ENCODE measurements around the gene SHC2.
A peak's percentile ranks its signal among the peaks of the same experiment; 100 is the strongest.

SHC2 gene

GRCh38 chr19:449916-450315 is 10.9 kb downstream of the SHC2 start:
- H3K36me3 ChIP-seq (ENCODE audit: insufficient read depth, low read length), result no peaks in the 10 kb centered on the region
- no peak overlapping the region for H3K27ac ChIP-seq (ENCODE audit: low read depth, low read length)
- H3K4me1 ChIP-seq (ENCODE audit: insufficient read depth, low read length), result peaks cover 9% of the 10 kb centered on the region
- H3K9me3 ChIP-seq (ENCODE audit: low read length), result no peaks in the 10 kb centered on the region
- H3K9ac ChIP-seq (ENCODE audit: low read length), result no peak overlapping the region
- H3K27me3 ChIP-seq (ENCODE audit: control insufficient read depth in 1 of 2, insufficient read depth in 2 of 2, low read length in 2 of 2), result no peaks in the 10 kb centered on the region
- H3K4me3 ChIP-seq (ENCODE audit: low read depth in 1 of 2, low read length in 2 of 2), result no peak overlapping the region

DNA sequence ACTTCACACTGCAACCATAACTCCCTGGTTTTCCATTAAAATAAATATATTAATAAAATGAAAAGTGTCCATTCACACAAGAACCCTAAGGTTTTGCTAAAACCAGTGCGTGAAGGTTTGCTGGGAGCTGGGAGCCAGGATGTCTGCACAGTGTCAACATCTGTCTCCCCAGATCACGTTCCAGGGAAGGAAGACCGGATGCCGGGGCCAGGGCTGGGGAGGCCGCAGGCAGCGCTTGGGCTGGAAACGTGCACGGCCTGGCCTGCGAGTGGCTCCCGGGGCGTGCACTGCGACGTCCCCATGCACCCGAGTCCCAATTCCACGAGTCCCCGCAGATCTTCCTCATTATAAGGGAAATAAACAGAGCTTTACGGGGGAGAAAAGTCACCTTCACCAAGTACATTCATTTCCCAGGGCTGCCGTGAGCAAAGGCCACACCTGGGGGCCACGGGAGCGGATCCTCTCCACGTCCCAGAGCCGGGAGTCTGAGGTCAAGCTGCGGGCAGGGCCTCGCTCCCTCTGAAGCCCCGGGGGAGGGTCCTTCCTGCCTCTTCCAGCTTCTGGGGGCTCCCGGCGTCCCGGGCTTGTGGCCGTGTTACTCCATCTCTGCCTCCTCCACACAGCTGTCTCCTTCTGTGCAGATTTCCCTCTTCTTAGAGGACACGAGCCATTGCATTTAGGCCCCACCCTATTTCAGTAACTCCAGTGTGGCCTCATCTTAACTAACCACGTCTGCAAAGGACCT is 12.8 kb downstream of the SHC2 start:
- peak overlapping the region; percentile 47 for H3K27ac ChIP-seq (ENCODE audit: low read depth, low read length)
- H3K27me3 ChIP-seq (ENCODE audit: control insufficient read depth in 1 of 2, insufficient read depth in 2 of 2, low read length in 2 of 2), result no peaks in the 10 kb centered on the region
- H3K36me3 ChIP-seq (ENCODE audit: insufficient read depth, low read length), result no peaks in the 10 kb centered on the region
- H3K9ac ChIP-seq (ENCODE audit: low read length), result no peak overlapping the region
- H3K4me3 ChIP-seq (ENCODE audit: low read depth in 1 of 2, low read length in 2 of 2), result no peak overlapping the region
- H3K9me3 ChIP-seq (ENCODE audit: low read length), result no peaks in the 10 kb centered on the region
- peaks cover 9% of the 10 kb centered on the region for H3K4me1 ChIP-seq (ENCODE audit: insufficient read depth, low read length)

- H3K27me3 ChIP-seq (ENCODE audit: control insufficient read depth in 1 of 2, insufficient read depth in 2 of 2, low read length in 2 of 2), result no peaks in the 10 kb centered on the region
- no peak overlapping the region for H3K27ac ChIP-seq (ENCODE audit: low read depth, low read length)
- no peak overlapping the region for H3K9ac ChIP-seq (ENCODE audit: low read length)
- peaks cover 9% of the 10 kb centered on the region for H3K4me1 ChIP-seq (ENCODE audit: insufficient read depth, low read length)
- no peaks in the 10 kb centered on the region for H3K9me3 ChIP-seq (ENCODE audit: low read length)
- no peak overlapping the region for H3K4me3 ChIP-seq (ENCODE audit: low read depth in 1 of 2, low read length in 2 of 2)
- H3K36me3 ChIP-seq (ENCODE audit: insufficient read depth, low read length), result no peaks in the 10 kb centered on the region
Observed at GRCh38 chr19:447064-447426, 13.8 kb downstream of the SHC2 start.

GRCh38 chr19:444677-445210 is 16.1 kb downstream of the SHC2 start:
- no peak overlapping the region for H3K9ac ChIP-seq (ENCODE audit: low read length)

GRCh38 chr19:443005-443404 is 17.8 kb downstream of the SHC2 start:
- H3K4me3 ChIP-seq (ENCODE audit: low read depth in 1 of 2, low read length in 2 of 2), result no peak overlapping the region
- no peak overlapping the region for H3K9ac ChIP-seq (ENCODE audit: low read length)
- H3K4me1 ChIP-seq (ENCODE audit: insufficient read depth, low read length), result peaks cover 2% of the 10 kb centered on the region
- no peaks in the 10 kb centered on the region for H3K27me3 ChIP-seq (ENCODE audit: control insufficient read depth in 1 of 2, insufficient read depth in 2 of 2, low read length in 2 of 2)
- no peaks in the 10 kb centered on the region for H3K9me3 ChIP-seq (ENCODE audit: low read length)
- no peaks in the 10 kb centered on the region for H3K36me3 ChIP-seq (ENCODE audit: insufficient read depth, low read length)
- no peak overlapping the region for H3K27ac ChIP-seq (ENCODE audit: low read depth, low read length)

More at GRCh38 chr19:444677-445210, 16.1 kb downstream of the SHC2 start:
- Histone ChIP-seq H3K4me3 (ENCODE audit: low read depth in 1 of 2, low read length in 2 of 2) (no peak overlapping the region), H3K9me3 (ENCODE audit: low read length) (no peaks in the 10 kb centered on the region), H3K4me1 (ENCODE audit: insufficient read depth, low read length) (peaks cover 9% of the 10 kb centered on the region), H3K36me3 (ENCODE audit: insufficient read depth, low read length) (no peaks in the 10 kb centered on the region), H3K27me3 (ENCODE audit: control insufficient read depth in 1 of 2, insufficient read depth in 2 of 2, low read length in 2 of 2) (no peaks in the 10 kb centered on the region), H3K27ac (ENCODE audit: low read depth, low read length) (no peak overlapping the region)

DNA sequence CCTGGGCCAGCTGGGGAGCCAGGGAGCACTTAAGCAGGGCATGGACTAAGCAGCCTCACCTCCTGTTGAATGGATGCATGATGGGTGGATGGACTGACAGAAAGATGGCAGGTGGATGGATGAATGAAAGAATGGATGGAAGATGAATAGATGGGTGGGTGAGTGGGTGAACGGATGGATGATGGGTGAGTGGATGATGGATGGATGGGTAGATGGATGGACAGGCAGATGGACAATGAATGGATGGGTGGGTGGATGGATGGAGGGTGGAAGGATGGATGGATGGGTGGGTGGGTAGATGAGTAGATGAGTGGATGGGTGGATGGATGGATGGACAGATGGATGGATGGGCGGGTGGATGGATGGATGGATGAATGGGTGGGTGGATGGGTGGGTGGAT is 18.7 kb downstream of the SHC2 start:
- Histone ChIP-seq H3K27ac (ENCODE audit: low read depth, low read length) (no peak overlapping the region), H3K9ac (ENCODE audit: low read length) (no peak overlapping the region), H3K4me3 (ENCODE audit: low read depth in 1 of 2, low read length in 2 of 2) (no peak overlapping the region), H3K4me1 (ENCODE audit: insufficient read depth, low read length) (no peaks in the 10 kb centered on the region), H3K36me3 (ENCODE audit: insufficient read depth, low read length) (no peaks in the 10 kb centered on the region), H3K9me3 (ENCODE audit: low read length) (no peaks in the 10 kb centered on the region), H3K27me3 (ENCODE audit: control insufficient read depth in 1 of 2, insufficient read depth in 2 of 2, low read length in 2 of 2) (no peaks in the 10 kb centered on the region)

DNA sequence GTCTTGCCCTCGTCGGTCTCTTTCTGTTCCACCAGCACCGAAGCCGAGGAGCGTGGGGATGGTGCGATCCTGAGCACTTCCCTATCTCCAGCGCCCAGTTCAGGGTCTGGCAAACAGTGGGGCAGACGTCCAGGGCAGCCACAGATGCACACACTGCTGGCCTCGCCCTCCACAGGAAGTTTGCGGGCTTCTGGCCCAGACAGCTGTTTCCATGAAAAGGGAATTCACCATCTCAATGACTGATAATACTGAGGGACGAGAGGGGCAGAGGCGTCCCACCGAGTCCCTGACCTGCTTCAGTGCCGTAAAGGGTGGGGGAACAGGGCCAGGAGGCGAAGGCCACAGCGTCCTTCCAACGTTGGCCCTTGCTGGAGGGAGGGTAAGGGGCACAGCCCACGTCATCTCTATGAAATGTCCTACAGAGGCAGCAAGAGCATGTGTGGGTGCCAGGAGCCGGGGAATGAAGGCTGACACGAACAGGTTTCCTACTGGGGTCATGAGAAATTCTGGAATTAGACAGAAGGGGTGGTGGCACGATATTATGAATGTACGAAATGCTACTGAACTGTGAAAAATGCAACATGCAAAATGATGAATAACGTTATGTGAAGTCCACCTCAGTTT is 19.5 kb downstream of the SHC2 start:
- no peak overlapping the region for H3K4me3 ChIP-seq (ENCODE audit: low read depth in 1 of 2, low read length in 2 of 2)
- no peaks in the 10 kb centered on the region for H3K36me3 ChIP-seq (ENCODE audit: insufficient read depth, low read length)
- no peaks in the 10 kb centered on the region for H3K4me1 ChIP-seq (ENCODE audit: insufficient read depth, low read length)
- H3K9ac ChIP-seq (ENCODE audit: low read length), result no peak overlapping the region
- H3K27me3 ChIP-seq (ENCODE audit: control insufficient read depth in 1 of 2, insufficient read depth in 2 of 2, low read length in 2 of 2), result no peaks in the 10 kb centered on the region
- H3K9me3 ChIP-seq (ENCODE audit: low read length), result no peaks in the 10 kb centered on the region
- no peak overlapping the region for H3K27ac ChIP-seq (ENCODE audit: low read depth, low read length)

DNA sequence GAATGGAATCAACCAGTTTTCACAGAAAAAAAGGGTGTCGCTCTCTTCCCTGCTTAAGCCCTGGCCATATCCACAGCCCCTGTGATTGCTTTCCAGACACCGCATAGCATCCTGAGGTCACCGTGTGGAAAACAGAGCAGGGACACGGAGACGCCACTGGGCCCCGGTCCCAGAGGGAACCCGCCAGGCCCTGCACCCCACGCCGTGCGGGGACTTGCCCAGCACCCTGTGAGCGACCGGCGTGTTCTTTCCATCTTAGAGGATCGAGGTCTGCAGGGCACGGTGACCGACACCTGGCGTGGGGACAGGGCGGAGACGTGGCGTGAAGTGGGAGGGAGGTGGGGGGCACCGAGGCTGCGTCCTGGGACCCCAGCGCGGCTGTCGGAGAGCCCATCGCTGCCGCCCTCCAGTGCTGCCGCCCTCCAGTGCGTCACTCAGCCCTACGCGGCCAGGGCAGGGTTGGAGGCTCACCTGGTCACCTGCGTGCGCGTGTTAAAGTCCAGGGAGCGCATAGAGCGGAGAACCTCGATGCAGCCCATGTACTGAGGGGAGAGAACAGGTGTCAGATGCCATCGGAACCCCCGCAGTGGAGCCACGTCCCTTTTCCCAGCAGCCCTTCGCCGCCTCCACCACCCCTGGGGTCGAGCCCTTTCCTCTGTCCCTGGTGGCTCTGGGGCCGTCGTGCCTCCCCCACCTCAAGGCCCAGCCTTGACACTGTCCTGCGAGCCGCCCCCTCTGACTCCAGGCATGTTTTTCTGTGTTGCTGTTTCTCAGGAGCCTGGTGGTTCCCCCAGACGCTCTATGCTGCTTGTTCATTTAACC is 20.2 kb downstream of the SHC2 start:
- H3K4me1 ChIP-seq (ENCODE audit: insufficient read depth, low read length), result no peaks in the 10 kb centered on the region
- no peak overlapping the region for H3K27ac ChIP-seq (ENCODE audit: low read depth, low read length)
- H3K36me3 ChIP-seq (ENCODE audit: insufficient read depth, low read length), result no peaks in the 10 kb centered on the region
- H3K4me3 ChIP-seq (ENCODE audit: low read depth in 1 of 2, low read length in 2 of 2), result no peak overlapping the region
- no peaks in the 10 kb centered on the region for H3K9me3 ChIP-seq (ENCODE audit: low read length)
- no peaks in the 10 kb centered on the region for H3K27me3 ChIP-seq (ENCODE audit: control insufficient read depth in 1 of 2, insufficient read depth in 2 of 2, low read length in 2 of 2)
- no peak overlapping the region for H3K9ac ChIP-seq (ENCODE audit: low read length)

DNA sequence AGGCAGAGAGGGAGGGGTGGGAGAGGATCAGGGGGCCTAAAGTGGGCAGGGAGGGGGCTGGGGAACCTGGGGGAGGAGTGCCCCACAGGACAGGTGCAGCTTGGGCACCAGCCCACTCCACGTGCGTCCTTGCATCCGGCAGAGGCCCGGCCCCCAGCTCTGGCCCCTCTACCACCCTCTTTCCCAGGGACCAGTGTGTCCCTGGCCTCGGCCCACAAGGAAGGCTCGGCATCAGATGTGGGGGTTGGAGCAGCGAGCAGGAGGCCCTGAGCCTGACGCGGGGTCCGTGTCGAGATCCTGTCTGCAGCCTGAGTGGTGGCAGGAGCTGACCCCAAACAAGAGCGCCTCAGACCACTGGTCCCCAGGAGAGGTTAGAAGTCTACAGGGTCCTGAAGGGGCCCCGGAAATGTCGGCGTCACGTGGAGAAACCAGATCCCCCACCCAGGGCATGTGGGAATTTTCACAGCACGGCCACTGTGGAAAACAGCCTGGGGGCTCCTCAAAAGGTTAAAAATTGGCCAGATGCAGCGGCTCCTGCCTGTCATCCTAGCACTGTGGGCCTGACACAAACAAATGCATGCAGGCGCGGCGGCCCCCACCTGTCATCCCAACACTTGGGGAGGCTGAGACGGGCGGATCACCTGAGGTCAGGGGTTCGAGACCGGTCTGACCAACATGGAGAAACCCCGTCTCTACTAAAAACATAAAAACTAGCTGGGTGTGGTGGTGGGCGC is 21.5 kb downstream of the SHC2 start:
- H3K36me3 ChIP-seq (ENCODE audit: insufficient read depth, low read length), result peaks cover 2% of the 10 kb centered on the region
- H3K9me3 ChIP-seq (ENCODE audit: low read length), result no peaks in the 10 kb centered on the region
- H3K9ac ChIP-seq (ENCODE audit: low read length), result no peak overlapping the region
- no peaks in the 10 kb centered on the region for H3K4me1 ChIP-seq (ENCODE audit: insufficient read depth, low read length)
- H3K27ac ChIP-seq (ENCODE audit: low read depth, low read length), result no peak overlapping the region
- no peaks in the 10 kb centered on the region for H3K27me3 ChIP-seq (ENCODE audit: control insufficient read depth in 1 of 2, insufficient read depth in 2 of 2, low read length in 2 of 2)
- H3K4me3 ChIP-seq (ENCODE audit: low read depth in 1 of 2, low read length in 2 of 2), result no peak overlapping the region

GRCh38 chr19:438416-438958 is 22.3 kb downstream of the SHC2 start:
- Histone ChIP-seq H3K27me3 (ENCODE audit: control insufficient read depth in 1 of 2, insufficient read depth in 2 of 2, low read length in 2 of 2) (no peaks in the 10 kb centered on the region), H3K9ac (ENCODE audit: low read length) (no peak overlapping the region), H3K4me3 (ENCODE audit: low read depth in 1 of 2, low read length in 2 of 2) (no peak overlapping the region), H3K36me3 (ENCODE audit: insufficient read depth, low read length) (peaks cover 4% of the 10 kb centered on the region), H3K4me1 (ENCODE audit: insufficient read depth, low read length) (no peaks in the 10 kb centered on the region), H3K27ac (ENCODE audit: low read depth, low read length) (no peak overlapping the region), H3K9me3 (ENCODE audit: low read length) (no peaks in the 10 kb centered on the region)

- Histone ChIP-seq H3K27me3 (ENCODE audit: control insufficient read depth in 1 of 2, insufficient read depth in 2 of 2, low read length in 2 of 2) (no peaks in the 10 kb centered on the region), H3K4me1 (ENCODE audit: insufficient read depth, low read length) (no peaks in the 10 kb centered on the region), H3K9me3 (ENCODE audit: low read length) (no peaks in the 10 kb centered on the region), H3K27ac (ENCODE audit: low read depth, low read length) (no peak overlapping the region), H3K36me3 (ENCODE audit: insufficient read depth, low read length) (peaks cover 4% of the 10 kb centered on the region), H3K9ac (ENCODE audit: low read length) (no peak overlapping the region), H3K4me3 (ENCODE audit: low read depth in 1 of 2, low read length in 2 of 2) (no peak overlapping the region)
Observed at GRCh38 chr19:437041-437440, 23.8 kb downstream of the SHC2 start.

Data from muscle layer of colon (tissue), 2 donors.